Natural killer cell (primary cell): ENCODE measurements around the gene PRKN. TPM values are rescaled to one million over a fixed set of nuclear protein-coding genes. Genes with fewer than 3 reads are reported as not detected.

ENCODE experiments used
- ATAC-seq, 3 donors: fragments of 150-1000 bp in 2 of 3; fragments of 200-7000 bp in 1 of 3; cut with Tn5 transposase; 1 replicate in 1 of 3; 2 replicates in 2 of 3; pipeline ENCODE4 v1.10.0; 2021; ENCODE audit warnings: mild to moderate bottlenecking in 2 of 3, moderate library complexity in 2 of 3
- DNase-seq, 2 donors: peaks; one replicate each; pipeline versions ENCODE4 v3.0.0 to v3.0.0-alpha.2; 2013 to 2021; ENCODE audit warnings: mixed read lengths in 1 of 2
- H3K27ac ChIP-seq: one replicate; pipeline ENCODE4 v1.5.1; 2013; ENCODE audit warnings: mild to moderate bottlenecking, low read length
- H3K27me3 ChIP-seq: one replicate; pipeline ENCODE4 v1.6.1; 2013; ENCODE audit warnings: low read length; ENCODE audit not compliant: control insufficient read depth, insufficient read depth
- H3K36me3 ChIP-seq: one replicate; pipeline ENCODE4 v1.6.1; 2013; ENCODE audit warnings: low read length; ENCODE audit not compliant: control insufficient read depth, insufficient read depth
- H3K4me1 ChIP-seq: one replicate; pipeline ENCODE4 v1.6.1; 2013; ENCODE audit warnings: low read length; ENCODE audit not compliant: control insufficient read depth, insufficient read depth
- H3K4me3 ChIP-seq: one replicate; pipeline ENCODE4 v1.5.1; 2013; ENCODE audit warnings: low read length
- H3K9me3 ChIP-seq: one replicate; pipeline ENCODE4 v1.6.1; 2013; ENCODE audit warnings: low read length; ENCODE audit not compliant: control insufficient read depth, insufficient read depth
- H3K27ac Mint-ChIP-seq, 2 donors: one replicate each; pipeline ENCODE4 v1.8.0; 2022; ENCODE audit warnings: mild to moderate bottlenecking in 2 of 2, mixed read lengths in 2 of 2, moderate library complexity in 1 of 2
- H3K27me3 Mint-ChIP-seq, 2 donors: one replicate each; pipeline ENCODE4 v1.8.0; 2022; ENCODE audit warnings: low read depth in 2 of 2, mixed read lengths in 2 of 2
- H3K36me3 Mint-ChIP-seq: one replicate; pipeline ENCODE4 v1.8.0; 2022; ENCODE audit warnings: mixed read lengths
- H3K4me1 Mint-ChIP-seq, 2 donors: one replicate each; pipeline ENCODE4 v1.8.0; 2022; ENCODE audit warnings: mixed read lengths in 2 of 2
- H3K4me3 Mint-ChIP-seq: one replicate; pipeline ENCODE4 v1.8.0; 2022; ENCODE audit warnings: mild to moderate bottlenecking, moderate library complexity, mixed read lengths
- H3K9me3 Mint-ChIP-seq, 2 donors: one replicate each; pipeline ENCODE4 v1.8.0; 2022; ENCODE audit warnings: mixed read lengths in 2 of 2
- WGBS: methylation state at CpG from one replicate; pipeline ENCODE4 v1.1.7; 2013; ENCODE audit warnings: missing lambda C conversion rate; ENCODE audit not compliant: insufficient coverage; 5-methylcytosine and 5-hydroxymethylcytosine counted together
- intact Hi-C: fragments of 100-400 bp; cut with micrococcal nuclease; formaldehyde crosslinking; loops from one replicate; pipeline ENCODE4 v1.14.2; 2022
- total RNA-seq, 4 donors: library from RNA; stranded (reverse); fragments of 120-200 nt in 1 of 4; gene quantifications; one replicate each; pipeline versions ENCODE4 v1.2.3 to v1.2.4, GENCODE V29; 2013 to 2022
- TF ChIP-seq, protein P1 (sequence below): fragments of 200-600 bp; IDR thresholded peaks from one replicate; pipeline ENCODE4 v1.8.0; 2022; ENCODE audit warnings: antibody characterized with exemption

Gene PRKN
- total RNA-seq, 3 donors from 2014 or later (not counting 1 experiment from before 2014, with no cell fraction given) = 1.4 to 1.9 (median 1.9) TPM

DNA sequence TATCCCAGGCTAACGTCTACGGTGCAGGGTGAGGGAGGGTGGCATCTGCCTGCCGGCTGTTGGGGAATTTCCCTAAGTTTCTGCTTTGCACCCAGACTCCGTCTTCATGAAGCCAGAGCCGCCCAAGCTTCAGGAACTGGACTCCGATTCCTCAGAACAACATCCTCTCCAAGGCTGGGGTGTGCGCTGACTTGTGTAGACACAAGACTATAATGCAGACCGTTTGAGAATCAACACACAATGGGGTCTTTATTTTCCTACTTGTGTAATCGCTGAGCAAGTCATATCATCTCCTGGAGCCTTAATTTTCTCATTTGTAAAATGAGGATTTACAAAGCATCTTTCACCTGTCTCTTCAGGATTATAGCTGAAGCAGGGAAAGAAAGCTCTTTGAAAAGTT is 1293.2 kb downstream of the PRKN start:
- H3K27ac ChIP-seq = no peak overlapping the region
- no peaks in the 10 kb centered on the region for H3K4me1 ChIP-seq
- DNase-seq (no peak), ATAC-seq (no peak)
- Mint-ChIP-seq H3K27ac (no peak overlapping the region), H3K4me1 (no peaks in the 10 kb centered on the region), H3K36me3 (no peaks in the 10 kb centered on the region), H3K4me3 (no peak overlapping the region), H3K27me3 (peaks cover 7 to 12% of the 10 kb centered on the region in 2 donors), H3K9me3 (no peaks in the 10 kb centered on the region)
- intact Hi-C loops = no loop called here
- no peaks in the 10 kb centered on the region for H3K36me3 ChIP-seq
- H3K4me3 ChIP-seq = no peak overlapping the region
- no peaks in the 10 kb centered on the region for H3K9me3 ChIP-seq
- WGBS = 95% methylated on average over 9 of the region's 9 CpGs
- TF ChIP-seq, protein P1, sequence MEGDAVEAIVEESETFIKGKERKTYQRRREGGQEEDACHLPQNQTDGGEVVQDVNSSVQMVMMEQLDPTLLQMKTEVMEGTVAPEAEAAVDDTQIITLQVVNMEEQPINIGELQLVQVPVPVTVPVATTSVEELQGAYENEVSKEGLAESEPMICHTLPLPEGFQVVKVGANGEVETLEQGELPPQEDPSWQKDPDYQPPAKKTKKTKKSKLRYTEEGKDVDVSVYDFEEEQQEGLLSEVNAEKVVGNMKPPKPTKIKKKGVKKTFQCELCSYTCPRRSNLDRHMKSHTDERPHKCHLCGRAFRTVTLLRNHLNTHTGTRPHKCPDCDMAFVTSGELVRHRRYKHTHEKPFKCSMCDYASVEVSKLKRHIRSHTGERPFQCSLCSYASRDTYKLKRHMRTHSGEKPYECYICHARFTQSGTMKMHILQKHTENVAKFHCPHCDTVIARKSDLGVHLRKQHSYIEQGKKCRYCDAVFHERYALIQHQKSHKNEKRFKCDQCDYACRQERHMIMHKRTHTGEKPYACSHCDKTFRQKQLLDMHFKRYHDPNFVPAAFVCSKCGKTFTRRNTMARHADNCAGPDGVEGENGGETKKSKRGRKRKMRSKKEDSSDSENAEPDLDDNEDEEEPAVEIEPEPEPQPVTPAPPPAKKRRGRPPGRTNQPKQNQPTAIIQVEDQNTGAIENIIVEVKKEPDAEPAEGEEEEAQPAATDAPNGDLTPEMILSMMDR = no peak
- no peaks in the 10 kb centered on the region for H3K27me3 ChIP-seq

DNA sequence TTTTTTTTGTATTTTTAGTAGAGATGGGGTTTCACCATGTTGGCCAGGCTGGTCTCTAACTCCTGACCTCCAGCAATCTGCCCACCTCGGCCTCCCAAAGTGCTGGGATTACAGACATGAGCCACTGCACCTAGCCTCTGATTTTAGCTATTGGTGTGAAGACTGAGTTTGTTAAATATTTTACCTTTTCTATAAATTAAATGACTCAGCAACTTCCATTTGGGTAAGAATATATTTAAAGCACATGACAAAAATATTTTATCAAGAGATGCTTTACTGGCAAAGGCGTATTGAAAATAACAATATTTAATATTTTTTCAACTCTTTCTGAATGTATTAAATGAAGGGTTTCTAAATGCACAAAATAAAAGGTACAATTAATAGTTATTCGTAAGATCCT is 1295.0 kb downstream of the PRKN start:
- intact Hi-C loops = no loop called here
- H3K4me3 Mint-ChIP-seq = no peak overlapping the region
- no peaks in the 10 kb centered on the region for H3K9me3 Mint-ChIP-seq
- ATAC-seq (no peak), DNase-seq (no peak)
- 92% methylated on average over 1 of the region's 3 CpGs for WGBS
- Histone ChIP-seq H3K27me3 (no peaks in the 10 kb centered on the region), H3K27ac (no peak overlapping the region), H3K4me3 (no peak overlapping the region), H3K4me1 (no peaks in the 10 kb centered on the region), H3K36me3 (no peaks in the 10 kb centered on the region), H3K9me3 (no peaks in the 10 kb centered on the region)
- H3K4me1 Mint-ChIP-seq = no peaks in the 10 kb centered on the region
- TF ChIP-seq, protein P1 = no peak
- H3K27ac Mint-ChIP-seq = no peak overlapping the region
- peaks cover 9 to 12% of the 10 kb centered on the region in 2 donors for H3K27me3 Mint-ChIP-seq
- no peaks in the 10 kb centered on the region for H3K36me3 Mint-ChIP-seq

DNA sequence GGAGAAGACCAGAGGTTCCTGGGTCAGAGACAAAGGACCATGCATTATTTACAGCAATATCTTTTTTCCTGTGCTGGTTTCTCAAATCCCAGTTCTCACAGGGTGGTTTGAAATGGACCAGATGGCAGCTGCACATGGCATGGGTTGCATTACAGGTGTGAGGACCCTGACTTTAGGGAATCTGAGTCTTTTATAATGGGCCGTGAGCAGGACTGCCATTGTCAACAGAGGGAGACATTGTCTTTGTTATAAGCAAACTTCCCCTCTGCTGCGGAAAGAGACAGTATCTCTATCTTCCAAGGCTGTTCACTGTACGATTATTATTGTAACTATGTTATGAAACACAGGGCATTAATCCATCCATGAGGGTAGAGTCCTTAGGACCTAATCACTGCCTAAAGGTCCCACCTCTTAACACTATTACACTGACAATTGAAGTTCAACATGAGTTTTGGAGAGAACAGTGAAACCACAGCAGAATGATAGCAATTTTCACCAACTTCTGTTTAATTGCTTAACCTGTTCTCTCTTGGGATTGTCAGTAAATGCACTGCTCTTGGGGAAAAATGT is 1297.6 kb downstream of the PRKN start:
- DNase-seq = no peak
- ATAC-seq = no peak
- 94% methylated on average over 1 of the region's 3 CpGs for WGBS
- Mint-ChIP-seq H3K27ac (no peak overlapping the region), H3K4me3 (no peak overlapping the region), H3K9me3 (no peaks in the 10 kb centered on the region), H3K4me1 (no peaks in the 10 kb centered on the region), H3K36me3 (no peaks in the 10 kb centered on the region), H3K27me3 (peaks cover 3 to 7% of the 10 kb centered on the region in 2 donors)
- intact Hi-C loops = no loop called here
- Histone ChIP-seq H3K27me3 (no peaks in the 10 kb centered on the region), H3K36me3 (no peaks in the 10 kb centered on the region), H3K27ac (no peak overlapping the region), H3K4me3 (no peak overlapping the region), H3K4me1 (no peaks in the 10 kb centered on the region), H3K9me3 (no peaks in the 10 kb centered on the region)
- TF ChIP-seq, protein P1 = no peak

DNA sequence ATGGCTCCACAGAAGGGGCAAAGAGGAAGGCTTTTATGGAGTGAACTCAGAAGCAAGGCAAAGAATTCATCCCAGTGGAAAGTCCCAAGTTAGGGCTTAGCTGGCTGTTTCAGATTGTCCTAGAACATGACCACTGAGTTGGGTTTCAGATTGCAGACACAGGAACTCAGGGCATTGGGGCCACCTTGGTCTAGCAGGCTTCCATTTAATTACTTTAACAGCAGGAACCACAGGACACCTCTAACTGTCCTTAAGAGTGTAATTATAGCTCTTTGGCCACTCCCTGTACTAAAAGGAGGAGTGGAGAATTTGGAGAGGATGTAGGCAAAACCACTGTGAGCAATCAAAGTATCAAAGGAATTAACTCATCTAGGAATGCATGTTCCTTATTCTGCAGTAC is 1303.1 kb downstream of the PRKN start:
- intact Hi-C loops = no loop called here

More for the DNA sequence above, 1303.1 kb downstream of the PRKN start:
- no peak for DNase-seq
- H3K4me3 ChIP-seq = no peak overlapping the region
- Mint-ChIP-seq H3K4me1 (no peaks in the 10 kb centered on the region), H3K4me3 (no peak overlapping the region), H3K27me3 (peaks cover 0 to 2% of the 10 kb centered on the region in 2 donors), H3K9me3 (no peaks in the 10 kb centered on the region), H3K36me3 (no peaks in the 10 kb centered on the region), H3K27ac (no peak overlapping the region)
- TF ChIP-seq, protein P1 = no peak
- H3K9me3 ChIP-seq = no peaks in the 10 kb centered on the region
- H3K36me3 ChIP-seq = no peaks in the 10 kb centered on the region
- ATAC-seq = no peak
- H3K27ac ChIP-seq = no peak overlapping the region
- no peaks in the 10 kb centered on the region for H3K27me3 ChIP-seq
- H3K4me1 ChIP-seq = no peaks in the 10 kb centered on the region
